Smooth muscle cell (in vitro differentiated cells): ENCODE measurements around the gene TRIM63. TPM values are rescaled to one million over a fixed set of nuclear protein-coding genes. Genes with fewer than 3 reads are reported as not detected.
A peak's percentile ranks its signal among the peaks of the same experiment; 100 is the strongest.

Source experiments
- DNase-seq: peaks from one replicate; lab custom pipeline; 2025; ENCODE audit not compliant: unreplicated experiment; lab: John Stamatoyannopoulos, UW
- H2AFZ ChIP-seq: fragments of 200-600 bp; sonication (generic); 2 replicates; pipeline ENCODE4 v1.6.0; 2016; ENCODE audit warnings: antibody characterized with exemption, low read depth, mild to moderate bottlenecking
- H3F3A ChIP-seq: fragments of 200-600 bp; sonication (generic); 2 replicates; pipeline ENCODE4 v1.6.0; 2017; ENCODE audit warnings: antibody characterized with exemption, low read depth
- H3K27ac ChIP-seq: fragments of 200-600 bp; sonication (generic); 2 replicates; pipeline ENCODE4 v1.5.1; 2016; ENCODE audit warnings: low read depth, mild to moderate bottlenecking
- H3K27me3 ChIP-seq: fragments of 200-600 bp; sonication (generic); 2 replicates; pipeline ENCODE4 v1.6.1; 2016; ENCODE audit warnings: low read depth, mild to moderate bottlenecking
- H3K36me3 ChIP-seq: fragments of 200-600 bp; sonication (generic); 2 replicates; pipeline ENCODE4 v1.5.1; 2016; ENCODE audit warnings: low read depth
- H3K4me1 ChIP-seq: fragments of 200-600 bp; sonication (generic); 2 replicates; pipeline ENCODE4 v1.5.1; 2016; ENCODE audit warnings: low read depth
- H3K4me2 ChIP-seq: fragments of 200-600 bp; sonication (generic); 2 replicates; pipeline ENCODE4 v1.6.0; 2016; ENCODE audit warnings: mild to moderate bottlenecking
- H3K4me3 ChIP-seq: fragments of 200-600 bp; sonication (generic); 2 replicates; pipeline ENCODE4 v1.5.1; 2016; ENCODE audit warnings: mild to moderate bottlenecking
- H3K79me2 ChIP-seq: fragments of 200-600 bp; sonication (generic); 2 replicates; pipeline ENCODE4 v1.6.0; 2016; ENCODE audit warnings: low read depth, mild to moderate bottlenecking
- H3K9ac ChIP-seq: fragments of 200-600 bp; sonication (generic); 2 replicates; pipeline ENCODE4 v1.6.0; 2016; ENCODE audit warnings: low read depth
- H3K9me3 ChIP-seq: fragments of 200-600 bp; sonication (generic); replicated peaks from 2 replicates; pipeline ENCODE4 v1.5.1; 2016; ENCODE audit warnings: low read depth
- H4K20me1 ChIP-seq: fragments of 200-600 bp; sonication (generic); 2 replicates; pipeline ENCODE4 v1.6.0; 2016; ENCODE audit warnings: low read depth
- WGBS: methylation state at CpG from one replicate; pipeline ENCODE4 v1.1.7; 2016; ENCODE audit warnings: low lambda C conversion rate; 5-methylcytosine and 5-hydroxymethylcytosine counted together
- polyA plus RNA-seq: library from polyadenylated mRNA; unstranded; fragments of >200 nt; fragmentation: Nextera tagmentation; extraction: Ambion mirVana; gene quantifications from 2 replicates; pipeline ENCODE4 v1.2.1, GENCODE V29; 2016
- total RNA-seq: library from RNA; depleted of rRNA; stranded (reverse); fragments of >200 nt; gene quantifications from 2 replicates; pipeline ENCODE4 v1.2.3, GENCODE V29; 2014
- TF ChIP-seq, protein P1 (sequence below): fragments of 200-600 bp; sonication (generic); IDR thresholded peaks from 2 replicates; pipeline ENCODE4 v1.5.1; 2017; ENCODE audit warnings: borderline replicate concordance, mild to moderate bottlenecking, antibody characterized with exemption; ENCODE audit not compliant: insufficient read depth, poor library complexity, severe bottlenecking

Gene TRIM63
- total and polyA plus RNA-seq, 2 experiments from 2014 or later: 0.14 TPM; not detected in 1

GRCh38 chr1:26031196-26031595 lies 36.2 kb downstream of the TRIM63 start:
- DNase-seq: no peak
- Histone ChIP-seq H3K27me3 (no peaks in the 10 kb centered on the region), H3F3A (peaks cover 8% of the 10 kb centered on the region), H2AFZ (no peak overlapping the region), H4K20me1 (no peaks in the 10 kb centered on the region), H3K79me2 (no peaks in the 10 kb centered on the region), H3K27ac (peak overlapping the region; percentile 89), H3K9me3 (no peaks in the 10 kb centered on the region), H3K4me1 (peaks cover 2% of the 10 kb centered on the region), H3K9ac (peak overlapping the region; percentile 32), H3K4me3 (no peak overlapping the region), H3K4me2 (peak overlapping the region; percentile 44), H3K36me3 (no peaks in the 10 kb centered on the region)
- TF ChIP-seq, protein P1, sequence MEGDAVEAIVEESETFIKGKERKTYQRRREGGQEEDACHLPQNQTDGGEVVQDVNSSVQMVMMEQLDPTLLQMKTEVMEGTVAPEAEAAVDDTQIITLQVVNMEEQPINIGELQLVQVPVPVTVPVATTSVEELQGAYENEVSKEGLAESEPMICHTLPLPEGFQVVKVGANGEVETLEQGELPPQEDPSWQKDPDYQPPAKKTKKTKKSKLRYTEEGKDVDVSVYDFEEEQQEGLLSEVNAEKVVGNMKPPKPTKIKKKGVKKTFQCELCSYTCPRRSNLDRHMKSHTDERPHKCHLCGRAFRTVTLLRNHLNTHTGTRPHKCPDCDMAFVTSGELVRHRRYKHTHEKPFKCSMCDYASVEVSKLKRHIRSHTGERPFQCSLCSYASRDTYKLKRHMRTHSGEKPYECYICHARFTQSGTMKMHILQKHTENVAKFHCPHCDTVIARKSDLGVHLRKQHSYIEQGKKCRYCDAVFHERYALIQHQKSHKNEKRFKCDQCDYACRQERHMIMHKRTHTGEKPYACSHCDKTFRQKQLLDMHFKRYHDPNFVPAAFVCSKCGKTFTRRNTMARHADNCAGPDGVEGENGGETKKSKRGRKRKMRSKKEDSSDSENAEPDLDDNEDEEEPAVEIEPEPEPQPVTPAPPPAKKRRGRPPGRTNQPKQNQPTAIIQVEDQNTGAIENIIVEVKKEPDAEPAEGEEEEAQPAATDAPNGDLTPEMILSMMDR: no peak
- WGBS: 51% methylated on average over 4 of the region's 4 CpGs

DNA sequence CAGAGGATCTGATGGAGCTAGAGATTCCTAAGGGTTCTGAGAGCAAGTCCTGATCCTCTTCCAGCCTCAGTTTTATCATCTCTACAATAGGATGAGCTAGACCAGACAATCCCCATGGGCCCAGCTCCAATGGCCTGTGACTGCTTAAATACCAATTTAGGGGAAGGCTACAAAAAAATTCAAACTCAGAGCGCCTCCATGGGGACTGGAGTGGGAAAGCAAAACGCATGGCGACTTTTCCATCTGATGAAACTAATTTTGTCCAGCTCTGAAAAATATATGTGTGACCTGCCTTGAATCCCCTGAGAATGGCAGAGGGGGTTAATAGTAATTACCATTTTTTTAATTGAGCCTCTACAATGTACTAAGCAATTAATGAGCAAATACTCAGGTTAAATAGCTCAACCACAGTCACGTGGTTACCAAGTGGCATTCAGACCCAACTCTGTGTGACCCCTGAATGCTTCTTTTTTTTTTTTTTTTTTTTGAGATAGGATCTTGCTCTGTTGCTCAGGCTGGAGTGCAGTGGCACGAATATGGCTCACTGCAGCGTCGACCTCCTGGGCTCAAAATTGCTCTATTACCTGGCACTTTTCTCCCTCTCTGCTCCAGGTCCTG lies 37.5 kb downstream of the TRIM63 start:
- TF ChIP-seq, protein P1: no peak
- no peak overlapping the region for H3K27ac ChIP-seq
- no peaks in the 10 kb centered on the region for H3K9me3 ChIP-seq
- H3K36me3 ChIP-seq: no peaks in the 10 kb centered on the region
- H3K27me3 ChIP-seq: no peaks in the 10 kb centered on the region
- no peak overlapping the region for H3K4me2 ChIP-seq
- no peaks in the 10 kb centered on the region for H3K79me2 ChIP-seq
- H3F3A ChIP-seq: peaks cover 8% of the 10 kb centered on the region
- no peak overlapping the region for H3K4me3 ChIP-seq
- H3K9ac ChIP-seq: no peak overlapping the region
- H3K4me1 ChIP-seq: no peaks in the 10 kb centered on the region
- H4K20me1 ChIP-seq: no peaks in the 10 kb centered on the region
- no peak for DNase-seq
- 86% methylated on average over 7 of the region's 7 CpGs for WGBS
- H2AFZ ChIP-seq: no peak overlapping the region

DNA sequence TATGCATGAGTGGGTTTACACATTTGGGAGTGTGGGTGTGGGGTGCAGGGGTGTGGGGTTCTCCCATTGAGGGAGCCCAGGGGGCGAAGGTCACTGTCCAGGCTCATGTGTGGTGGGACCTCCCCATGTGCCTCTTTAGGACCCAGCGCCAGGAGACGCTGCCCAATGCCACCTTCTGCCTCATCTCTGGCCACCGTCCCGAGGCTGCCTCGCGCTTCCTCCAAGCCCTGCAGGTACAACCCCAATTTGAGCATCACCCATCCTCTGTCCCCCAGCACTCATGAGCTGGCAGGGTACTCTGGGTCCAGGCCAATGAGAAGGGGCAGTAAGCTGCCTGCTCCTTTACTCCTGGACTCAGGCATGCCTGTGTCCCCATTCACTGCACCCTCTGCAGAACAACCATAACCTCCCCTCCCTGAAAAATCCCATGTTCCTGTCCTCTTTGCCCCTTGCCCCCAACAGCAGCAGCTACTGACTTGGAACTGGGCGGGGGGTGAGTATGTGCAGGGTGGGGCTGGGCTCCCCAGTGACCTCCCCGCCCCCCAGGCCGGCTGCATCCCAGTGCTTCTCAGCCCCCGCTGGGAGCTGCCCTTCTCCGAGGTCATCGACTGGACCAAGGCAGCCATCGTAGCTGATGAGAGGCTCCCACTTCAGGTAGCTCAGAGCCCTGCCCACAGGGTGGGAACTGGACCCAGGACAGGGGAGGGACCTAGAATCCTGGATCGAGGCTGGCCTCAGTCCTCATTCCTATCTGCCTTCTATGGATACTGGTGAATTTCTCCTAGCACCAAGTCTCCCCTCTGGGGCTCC lies 38.2 kb downstream of the TRIM63 start:
- 98% methylated on average over 12 of the region's 15 CpGs for WGBS
- DNase-seq: no peak
- no peaks in the 10 kb centered on the region for H3K4me1 ChIP-seq
- H4K20me1 ChIP-seq: no peaks in the 10 kb centered on the region
- H3K27me3 ChIP-seq: no peaks in the 10 kb centered on the region
- no peak overlapping the region for H3K27ac ChIP-seq
- peaks cover 8% of the 10 kb centered on the region for H3F3A ChIP-seq
- H3K36me3 ChIP-seq: no peaks in the 10 kb centered on the region
- no peak overlapping the region for H3K4me2 ChIP-seq
- H3K79me2 ChIP-seq: no peaks in the 10 kb centered on the region
- H3K4me3 ChIP-seq: no peak overlapping the region
- no peak overlapping the region for H2AFZ ChIP-seq
- H3K9ac ChIP-seq: no peak overlapping the region
- H3K9me3 ChIP-seq: no peaks in the 10 kb centered on the region
- TF ChIP-seq, protein P1: no peak
